Mammary epithelial cell (primary cell): ENCODE measurements around the gene ERO1A.

Experiments
- EZH2 ChIP-seq: IDR thresholded peaks from 2 replicates; pipeline ENCODE4 v1.6.1; 2012; ENCODE audit warnings: low read length, inconsistent platforms, borderline replicate concordance
- TF ChIP-seq, protein P1 (sequence below), 2 donors: IDR thresholded peaks in 1 of 2; conservative IDR thresholded peaks in 1 of 2; 2 replicates each; pipeline ENCODE4 v1.5.1; 2011 to 2012; ENCODE audit warnings: inconsistent platforms in 2 of 2, low read length in 2 of 2, mild to moderate bottlenecking in 2 of 2, control low read depth in 1 of 2, low read depth in 1 of 2; ENCODE audit not compliant: insufficient read depth in 1 of 2; ENCODE audit errors: extremely low read depth in 1 of 2

DNA sequence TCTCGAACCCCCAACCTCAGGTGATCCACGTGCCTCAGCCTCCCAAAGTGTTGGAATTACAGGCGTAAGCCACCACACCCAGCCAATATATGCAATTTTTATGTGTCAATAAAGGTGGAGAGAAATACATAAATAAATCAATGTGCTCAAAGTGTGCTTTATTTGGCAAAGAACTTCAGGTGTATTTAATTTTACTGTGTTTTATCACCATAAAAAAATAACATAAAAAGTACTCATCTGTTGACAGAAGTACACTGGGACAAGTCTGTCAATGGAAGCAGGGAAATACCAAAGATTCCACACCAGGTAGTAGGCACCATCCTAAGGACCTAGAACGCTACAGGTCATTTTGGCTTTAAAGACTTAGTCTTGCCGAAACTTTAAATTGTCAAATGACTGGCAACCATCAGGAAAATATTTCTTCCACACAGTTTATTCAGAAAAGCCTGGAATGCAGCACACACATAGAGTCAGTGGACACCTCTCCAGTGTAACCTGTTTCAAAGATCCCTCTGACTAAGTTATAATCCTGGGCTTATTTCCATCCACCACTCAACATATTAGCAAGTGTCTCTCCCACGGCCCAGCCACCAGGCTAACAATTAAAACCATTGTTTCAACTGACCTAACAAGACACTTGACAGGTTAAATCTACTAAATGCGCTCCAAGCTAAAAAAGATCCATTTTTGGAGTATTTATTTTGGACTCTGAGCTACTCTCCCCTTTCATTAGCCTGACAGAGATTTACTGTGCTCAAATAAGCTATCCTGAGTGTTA is 4.2 kb downstream of the ERO1A start:
- TF ChIP-seq, protein P1, sequence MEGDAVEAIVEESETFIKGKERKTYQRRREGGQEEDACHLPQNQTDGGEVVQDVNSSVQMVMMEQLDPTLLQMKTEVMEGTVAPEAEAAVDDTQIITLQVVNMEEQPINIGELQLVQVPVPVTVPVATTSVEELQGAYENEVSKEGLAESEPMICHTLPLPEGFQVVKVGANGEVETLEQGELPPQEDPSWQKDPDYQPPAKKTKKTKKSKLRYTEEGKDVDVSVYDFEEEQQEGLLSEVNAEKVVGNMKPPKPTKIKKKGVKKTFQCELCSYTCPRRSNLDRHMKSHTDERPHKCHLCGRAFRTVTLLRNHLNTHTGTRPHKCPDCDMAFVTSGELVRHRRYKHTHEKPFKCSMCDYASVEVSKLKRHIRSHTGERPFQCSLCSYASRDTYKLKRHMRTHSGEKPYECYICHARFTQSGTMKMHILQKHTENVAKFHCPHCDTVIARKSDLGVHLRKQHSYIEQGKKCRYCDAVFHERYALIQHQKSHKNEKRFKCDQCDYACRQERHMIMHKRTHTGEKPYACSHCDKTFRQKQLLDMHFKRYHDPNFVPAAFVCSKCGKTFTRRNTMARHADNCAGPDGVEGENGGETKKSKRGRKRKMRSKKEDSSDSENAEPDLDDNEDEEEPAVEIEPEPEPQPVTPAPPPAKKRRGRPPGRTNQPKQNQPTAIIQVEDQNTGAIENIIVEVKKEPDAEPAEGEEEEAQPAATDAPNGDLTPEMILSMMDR (conservative IDR thresholded peaks at IDR 0.05 in 1 of 2, IDR thresholded peaks at IDR 0.05 in 1 of 2; ENCODE audit: extremely low read depth in 1 of 2, insufficient read depth in 1 of 2, low read depth in 1 of 2, low read length in 2 of 2), result no peak
- no peak for TF ChIP-seq EZH2
